MG63 (cell line): ENCODE data around the gene TES. TPM values are rescaled to one million over a fixed set of nuclear protein-coding genes. Genes with fewer than 3 reads are reported as not detected.
"Not testable (repeated sequence)": the region's sequence is repeated elsewhere in the genome, so short reads cannot be mapped to it uniquely, and the experiment has no call there.

Source experiments
- DNase-seq: peaks from one replicate; pipeline ENCODE4 v3.0.0-alpha.2; 2020
- H3K27me3 ChIP-seq: fragments of 250-450 bp; sonication (Bioruptor Pico); 2 replicates; pipeline ENCODE4 v1.5.1; 2020; ENCODE audit warnings: mild to moderate bottlenecking, moderate library complexity
- H3K36me3 ChIP-seq: fragments of 250-450 bp; sonication (Bioruptor Pico); 2 replicates; pipeline ENCODE4 v1.5.1; 2020; ENCODE audit warnings: mild to moderate bottlenecking, moderate library complexity
- H3K4me3 ChIP-seq: fragments of 250-450 bp; sonication (Bioruptor Pico); 2 replicates; pipeline ENCODE4 v1.5.1; 2020; ENCODE audit warnings: mild to moderate bottlenecking, moderate library complexity
- H3K9me3 ChIP-seq: fragments of 250-450 bp; sonication (Bioruptor Pico); 2 replicates; pipeline ENCODE4 v1.5.1; 2020; ENCODE audit warnings: mild to moderate bottlenecking, moderate library complexity
- total RNA-seq: library from RNA; depleted of rRNA; stranded (reverse); fragments of >200 nt; shearing (Covaris generic); gene quantifications from 2 replicates; pipeline ENCODE4 v1.2.3, GENCODE V29; 2014; ENCODE audit warnings: low replicate concordance

TES gene
- total RNA-seq, 1 experiment from 2014 or later, result 39.1 TPM

DNA sequence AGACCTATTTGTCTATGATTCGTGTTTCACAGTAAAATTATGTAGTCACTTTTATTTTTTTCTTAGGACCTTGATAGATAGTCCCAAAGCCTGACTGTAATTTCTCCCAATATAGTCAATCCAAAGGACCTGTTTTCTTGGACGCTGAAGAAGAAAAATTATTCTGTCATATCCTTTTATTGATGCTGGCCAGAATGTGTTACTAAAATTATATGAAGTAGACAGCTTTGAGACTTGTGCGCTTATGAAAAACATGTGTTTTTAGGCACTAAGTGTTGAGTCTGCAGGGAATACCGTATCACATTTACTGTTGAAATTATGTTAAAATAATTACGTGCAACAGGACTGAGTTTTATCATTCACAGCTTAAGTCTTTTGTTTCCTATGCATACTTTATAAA is 17.9 kb downstream of the TES start:
- Histone ChIP-seq H3K36me3 (no peaks in the 10 kb centered on the region), H3K27me3 (no peaks in the 10 kb centered on the region), H3K9me3 (no peaks in the 10 kb centered on the region), H3K4me3 (no peak overlapping the region)
- DNase-seq, result no peak

- Histone ChIP-seq H3K9me3 (no peaks in the 10 kb centered on the region), H3K36me3 (no peaks in the 10 kb centered on the region), H3K27me3 (no peaks in the 10 kb centered on the region), H3K4me3 (no peak overlapping the region)
- DNase-seq, result no peak
These were observed 19.0 kb downstream of the TES start for GRCh38 chr7:116229366-116229765.

- no peak for DNase-seq
- Histone ChIP-seq H3K27me3 (no peaks in the 10 kb centered on the region), H3K4me3 (no peak overlapping the region), H3K36me3 (no peaks in the 10 kb centered on the region; the same call in 1 of the 2 replicates), H3K9me3 (no peaks in the 10 kb centered on the region)
These were observed 20.1 kb downstream of the TES start for GRCh38 chr7:116230191-116231005.

GRCh38 chr7:116231543-116231942 is 21.2 kb downstream of the TES start:
- no peaks in the 10 kb centered on the region; the same call in 1 of the 2 replicates for H3K36me3 ChIP-seq
- H3K27me3 ChIP-seq, result no peaks in the 10 kb centered on the region
- H3K4me3 ChIP-seq, result no peak overlapping the region
- DNase-seq, result no peak
- no peaks in the 10 kb centered on the region for H3K9me3 ChIP-seq

DNA sequence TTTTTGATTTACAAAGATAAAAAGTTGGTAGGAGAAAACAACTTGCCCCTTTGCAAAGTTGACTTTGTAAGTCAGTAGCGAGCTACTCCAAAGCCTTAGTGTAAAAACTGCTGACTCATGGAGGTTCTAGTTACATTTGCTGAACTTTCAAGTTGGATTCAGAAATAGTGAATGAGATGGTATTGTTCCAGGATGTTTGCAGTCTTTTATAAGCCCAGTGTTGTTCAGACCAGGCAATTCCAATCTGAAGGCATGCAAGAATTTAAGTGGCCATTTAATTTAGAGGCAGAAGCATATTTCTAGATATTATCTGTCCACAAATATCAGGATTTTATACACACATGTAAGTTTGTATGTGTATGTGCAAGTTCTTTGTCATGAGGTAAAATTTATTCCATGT is 21.6 kb downstream of the TES start:
- Histone ChIP-seq H3K27me3 (no peaks in the 10 kb centered on the region), H3K9me3 (no peaks in the 10 kb centered on the region), H3K4me3 (no peak overlapping the region), H3K36me3 (peaks cover 2% of the 10 kb centered on the region; the same call in 1 of the 2 replicates)
- DNase-seq, result no peak

DNA sequence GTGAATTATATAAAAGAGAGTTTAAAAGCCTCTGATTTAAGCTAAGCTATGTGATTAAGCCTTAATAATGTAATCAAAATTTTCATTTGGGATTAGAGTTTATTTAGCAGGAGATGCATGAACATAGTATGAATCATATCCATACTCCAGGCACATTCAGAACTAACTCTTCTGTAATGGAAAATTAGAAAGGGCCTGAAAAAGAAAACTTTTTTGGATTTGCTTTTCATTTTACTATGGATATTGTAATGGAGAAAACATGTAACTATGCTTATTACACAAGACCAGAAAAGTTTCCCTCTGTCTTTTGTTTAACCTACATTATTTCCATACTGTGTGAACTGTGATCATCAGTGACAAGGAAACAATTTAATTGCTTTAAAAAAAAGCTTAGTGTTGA is 22.0 kb downstream of the TES start:
- Histone ChIP-seq H3K9me3 (no peaks in the 10 kb centered on the region), H3K27me3 (no peaks in the 10 kb centered on the region), H3K36me3 (peaks cover 2% of the 10 kb centered on the region; the same call in 1 of the 2 replicates), H3K4me3 (no peak overlapping the region)
- no peak for DNase-seq

GRCh38 chr7:116232920-116233319 is 22.6 kb downstream of the TES start:
- DNase-seq, result no peak
- H3K36me3 ChIP-seq, result peaks cover 2% of the 10 kb centered on the region; the same call in 1 of the 2 replicates
- H3K9me3 ChIP-seq, result no peaks in the 10 kb centered on the region
- H3K27me3 ChIP-seq, result no peaks in the 10 kb centered on the region
- no peak overlapping the region for H3K4me3 ChIP-seq

DNA sequence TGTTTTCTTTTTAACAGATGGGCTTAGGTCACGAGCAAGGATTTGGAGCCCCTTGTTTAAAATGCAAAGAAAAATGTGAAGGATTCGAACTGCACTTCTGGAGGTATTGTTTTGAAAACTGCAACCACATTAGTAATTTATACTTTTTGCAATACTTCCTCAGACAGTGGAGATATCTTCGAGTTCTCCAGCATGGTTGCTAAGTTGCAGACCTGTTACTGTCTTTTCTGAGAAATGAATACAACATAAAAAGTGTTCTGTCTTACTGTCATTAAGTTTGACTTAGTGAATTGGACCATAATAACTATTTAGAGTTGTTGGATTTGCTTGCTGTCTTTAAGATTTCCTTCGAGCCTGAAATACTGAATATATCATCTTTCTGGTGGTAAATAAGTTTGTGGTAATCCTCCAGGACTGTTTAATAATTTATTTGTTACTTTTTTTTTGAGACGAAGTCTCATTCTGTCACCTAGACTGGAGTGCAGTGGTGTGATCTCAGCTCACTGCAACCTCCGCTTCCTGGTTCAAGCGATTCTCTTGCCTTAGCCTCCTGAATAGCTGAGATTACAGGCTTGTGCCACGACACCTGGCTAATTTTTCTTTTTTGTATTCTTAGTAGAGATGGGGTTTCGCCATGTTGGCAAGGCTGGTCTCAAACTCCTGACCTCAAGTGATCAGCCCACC is 24.3 kb downstream of the TES start:
- Histone ChIP-seq H3K4me3 (no peak overlapping the region), H3K27me3 (no peaks in the 10 kb centered on the region), H3K36me3 (peaks cover 2% of the 10 kb centered on the region; the same call in 1 of the 2 replicates), H3K9me3 (no peaks in the 10 kb centered on the region)
- DNase-seq, result no peak

GRCh38 chr7:116235380-116235779 is 25.0 kb downstream of the TES start:
- DNase-seq, result no peak
- Histone ChIP-seq H3K4me3 (no peak overlapping the region), H3K9me3 (no peaks in the 10 kb centered on the region), H3K36me3 (peaks cover 2% of the 10 kb centered on the region; the same call in 1 of the 2 replicates), H3K27me3 (no peaks in the 10 kb centered on the region)

DNA sequence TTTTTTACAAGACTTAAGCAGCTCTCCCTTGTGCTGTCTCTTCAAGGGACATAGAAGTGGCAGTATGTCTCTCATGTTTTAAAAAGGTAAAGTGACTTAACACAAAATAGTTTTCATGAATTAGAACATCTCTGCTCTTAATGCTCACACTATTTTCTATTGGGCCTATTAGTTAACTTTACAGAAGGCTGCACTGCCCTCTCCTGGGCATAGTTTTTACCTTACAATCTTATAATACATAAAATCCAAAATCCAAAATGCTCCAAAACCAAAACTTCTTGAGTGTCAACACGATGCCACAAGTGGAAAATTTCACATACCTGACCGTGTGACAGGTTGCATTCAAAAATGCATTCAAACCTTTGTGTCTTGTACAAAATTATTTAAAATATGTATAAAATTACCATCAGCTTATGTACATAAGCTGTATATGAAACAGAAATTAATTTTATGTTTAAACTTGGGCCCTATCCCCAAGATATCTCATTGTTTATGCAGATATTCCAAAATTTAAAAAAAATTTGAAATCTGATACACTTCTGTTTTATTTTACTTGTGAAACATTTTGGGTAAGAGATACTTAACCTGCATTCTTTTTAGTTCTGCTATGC is 25.8 kb downstream of the TES start:
- H3K4me3 ChIP-seq, result no peak overlapping the region
- DNase-seq, result no peak
- H3K27me3 ChIP-seq, result no peaks in the 10 kb centered on the region
- H3K9me3 ChIP-seq, result no peaks in the 10 kb centered on the region
- peaks cover 2% of the 10 kb centered on the region; the same call in 1 of the 2 replicates for H3K36me3 ChIP-seq

DNA sequence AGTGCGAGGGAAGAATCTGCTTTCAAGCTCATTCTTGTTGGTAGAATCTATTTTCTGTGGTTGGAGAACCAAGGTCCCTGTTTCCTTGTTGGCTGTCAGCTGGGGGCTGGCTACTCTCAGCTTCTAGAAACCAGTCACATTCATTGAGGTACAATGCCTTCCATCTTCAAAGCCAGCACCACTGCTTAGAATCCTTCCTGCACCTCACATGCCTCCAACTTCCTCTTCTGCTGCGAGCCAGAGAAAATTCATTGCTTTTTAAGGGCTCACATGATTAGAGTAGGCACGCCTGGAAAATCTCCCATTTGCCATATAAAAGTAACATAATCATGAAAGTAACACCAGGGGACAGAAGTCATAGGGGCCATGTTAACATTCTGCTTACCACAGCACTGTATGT is 28.7 kb downstream of the TES start:
- H3K4me3 ChIP-seq, result no peak overlapping the region
- peaks cover 2% of the 10 kb centered on the region; the same call in 1 of the 2 replicates for H3K36me3 ChIP-seq
- DNase-seq, result no peak
- no peaks in the 10 kb centered on the region for H3K9me3 ChIP-seq
- no peaks in the 10 kb centered on the region for H3K27me3 ChIP-seq

- Histone ChIP-seq H3K4me3 (no peak overlapping the region), H3K27me3 (no peaks in the 10 kb centered on the region), H3K36me3 (peaks cover 2% of the 10 kb centered on the region; the same call in 1 of the 2 replicates), H3K9me3 (no peaks in the 10 kb centered on the region)
- DNase-seq, result no peak
These were observed 29.1 kb downstream of the TES start for GRCh38 chr7:116239434-116239833.

DNA sequence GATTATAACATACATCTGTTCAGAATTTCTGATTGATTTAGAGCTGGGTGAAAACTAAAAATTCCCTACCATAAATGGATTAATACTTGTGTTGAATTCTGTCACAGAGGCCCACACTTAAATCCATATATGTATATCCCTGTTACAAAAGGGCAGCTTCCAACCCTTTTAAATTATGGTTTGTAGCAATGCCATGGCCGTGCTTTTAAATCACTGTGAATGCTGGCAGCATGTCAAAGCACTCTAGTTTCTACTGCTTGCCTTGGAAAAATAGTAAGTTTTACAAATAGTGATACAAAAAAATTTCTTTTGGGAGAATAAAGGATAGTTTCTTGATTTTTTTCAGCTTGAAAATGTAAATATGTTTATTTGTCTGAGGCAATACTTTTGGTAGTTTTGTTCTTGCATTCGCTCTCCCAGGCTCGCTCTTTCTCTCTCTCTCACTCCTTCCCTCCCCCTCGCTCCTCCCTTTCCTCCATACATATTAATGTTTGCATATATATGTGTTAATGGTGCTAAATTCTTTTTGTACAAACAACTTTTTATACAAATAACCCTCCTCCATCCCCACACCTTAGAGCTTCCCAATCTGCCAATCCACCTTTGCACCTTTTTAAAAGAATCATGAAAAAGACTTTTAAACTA is 29.8 kb downstream of the TES start:
- H3K4me3 ChIP-seq, result no peak overlapping the region
- DNase-seq, result no peak
- no peaks in the 10 kb centered on the region for H3K27me3 ChIP-seq
- no peaks in the 10 kb centered on the region for H3K9me3 ChIP-seq
- peaks cover 2% of the 10 kb centered on the region; the same call in 1 of the 2 replicates for H3K36me3 ChIP-seq

DNA sequence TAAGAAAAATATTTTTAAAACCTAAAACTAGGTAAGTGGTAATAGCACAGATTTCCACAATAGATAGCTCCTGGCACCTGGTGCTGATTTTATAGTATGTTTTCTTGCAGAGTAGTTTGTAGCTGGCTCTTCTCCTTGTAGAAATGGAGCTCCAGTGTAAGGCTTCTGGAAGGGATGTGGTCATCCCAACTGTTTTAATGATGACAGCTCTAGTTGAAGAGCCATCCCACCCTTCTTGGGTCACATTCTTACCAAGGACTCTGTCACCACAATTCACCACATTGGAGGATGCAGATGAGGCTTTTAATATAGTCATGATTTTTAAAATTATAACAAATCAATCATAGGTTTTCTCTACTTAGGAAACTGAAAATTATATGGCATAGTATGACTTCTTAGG is 31.0 kb downstream of the TES start:
- Histone ChIP-seq H3K27me3 (no peaks in the 10 kb centered on the region), H3K4me3 (no peak overlapping the region)
- no peak for DNase-seq

DNA sequence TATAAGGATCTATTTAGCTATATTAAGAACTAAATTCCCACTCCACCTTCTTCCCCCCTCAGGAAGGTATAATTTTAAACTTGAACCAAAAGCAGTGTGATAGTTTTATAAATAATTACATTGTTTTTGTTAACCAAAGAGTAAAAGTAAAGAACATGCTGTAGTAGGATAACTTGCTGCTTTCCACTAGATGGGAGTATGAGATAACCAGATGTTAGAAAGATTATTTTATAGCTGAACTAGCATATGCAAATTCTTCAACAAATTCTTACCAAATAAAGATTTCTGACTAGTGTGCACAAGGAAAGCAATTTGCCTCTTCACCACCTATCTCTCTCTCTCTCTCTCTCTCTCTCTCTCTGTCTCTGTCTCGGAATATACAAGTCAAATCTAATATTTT is 31.8 kb downstream of the TES start:
- DNase-seq, result no peak
- Histone ChIP-seq H3K36me3 (peaks cover 4% of the 10 kb centered on the region; the same call in 1 of the 2 replicates), H3K4me3 (no peak overlapping the region)

More for the DNA sequence above, 31.0 kb downstream of the TES start:
- Histone ChIP-seq H3K9me3 (no peaks in the 10 kb centered on the region), H3K36me3 (peaks cover 6% of the 10 kb centered on the region; the same call in 1 of the 2 replicates)

GRCh38 chr7:116242759-116243158 is 32.4 kb downstream of the TES start:
- H3K36me3 ChIP-seq, result peaks cover 6% of the 10 kb centered on the region; the same call in 1 of the 2 replicates

More for the DNA sequence above, 31.8 kb downstream of the TES start:
- H3K9me3 ChIP-seq, result no peaks in the 10 kb centered on the region
- no peaks in the 10 kb centered on the region for H3K27me3 ChIP-seq

GRCh38 chr7:116244803-116245202 is 34.5 kb downstream of the TES start:
- not testable (repeated sequence) for H3K9me3 ChIP-seq, DNase-seq, H3K27me3 ChIP-seq, H3K36me3 ChIP-seq, H3K4me3 ChIP-seq

More at GRCh38 chr7:116242759-116243158, 32.4 kb downstream of the TES start:
- no peak for DNase-seq
- Histone ChIP-seq H3K9me3 (no peaks in the 10 kb centered on the region), H3K27me3 (no peaks in the 10 kb centered on the region), H3K4me3 (no peak overlapping the region)
